ENCODE data around the gene ISM1. TPM values are rescaled to one million over a fixed set of nuclear protein-coding genes. Genes with fewer than 3 reads are reported as not detected.
A peak's percentile ranks its signal among the peaks of the same experiment; 100 is the strongest.

ISM1 gene
- total RNA-seq, 2 experiments from 2014 or later, result 0.87 to 1.1 TPM

- no peaks in the 10 kb centered on the region for H3K36me3 Mint-ChIP-seq (ENCODE audit: low read depth)
- DNase-seq (no peak), ATAC-seq (ENCODE audit: poor library complexity) (no peak)
- intact Hi-C loops (cut with DNase I, micrococcal nuclease), result loop anchor here in 1 of 2 experiments (2.0 kb wide), 1 partner anchor 46 kb away; no protein-coding TSS in a partner anchor
- Histone ChIP-seq H3K4me3 (ENCODE audit: low read length) (no peak overlapping the region), H3K9me3 (ENCODE audit: control insufficient read depth in 1 of 2, insufficient read depth in 1 of 2, low read length in 2 of 2) (no peaks in the 10 kb centered on the region), H3K27ac (ENCODE audit: low read depth in 1 of 2, low read length in 2 of 2) (no peak overlapping the region), H3K36me3 (ENCODE audit: insufficient read depth, low read length) (no peaks in the 10 kb centered on the region), H3K27me3 (ENCODE audit: control insufficient read depth in 1 of 2, insufficient read depth in 2 of 2, low read length in 2 of 2) (no peaks in the 10 kb centered on the region), H3K4me1 (ENCODE audit: insufficient read depth, low read length) (peaks cover 15% of the 10 kb centered on the region)
- ChIA-PET CTCF (interaction anchor here (0.6 to 1.0 kb wide), 3 partner anchors 64 to 177 kb away, joined by 3 to 4 read pairs (median 3); no protein-coding TSS in a partner anchor), POLR2A (interaction anchor here (0.6 to 2.1 kb wide), 2 partner anchors 39 to 140 kb away, joined by 4 to 7 read pairs; partner anchors contain the start of gene ISM1)
- no peak overlapping the region for H3K27ac Mint-ChIP-seq
- H3K4me1 Mint-ChIP-seq (ENCODE audit: low read depth), result peaks cover 39% of the 10 kb centered on the region
- H3K9me3 Mint-ChIP-seq, result no peaks in the 10 kb centered on the region
- no peak for TF ChIP-seq CTCF (IDR thresholded peaks at IDR 0.05)
- H3K4me3 Mint-ChIP-seq, result no peak overlapping the region
- no peaks in the 10 kb centered on the region for H3K27me3 Mint-ChIP-seq
Measured at GRCh38 chr20:13260650-13261279, 39.7 kb downstream of the ISM1 start.

GRCh38 chr20:13261460-13262301, 40.6 kb downstream of the ISM1 start:
- Mint-ChIP-seq H3K36me3 (ENCODE audit: low read depth) (no peaks in the 10 kb centered on the region), H3K9me3 (no peaks in the 10 kb centered on the region), H3K27me3 (no peaks in the 10 kb centered on the region), H3K27ac (no peak overlapping the region), H3K4me1 (ENCODE audit: low read depth) (peaks cover 39% of the 10 kb centered on the region), H3K4me3 (no peak overlapping the region)
- Histone ChIP-seq H3K36me3 (ENCODE audit: insufficient read depth, low read length) (no peaks in the 10 kb centered on the region), H3K4me1 (ENCODE audit: insufficient read depth, low read length) (peaks cover 15% of the 10 kb centered on the region), H3K27ac (ENCODE audit: low read depth in 1 of 2, low read length in 2 of 2) (no peak overlapping the region), H3K4me3 (ENCODE audit: low read length) (no peak overlapping the region), H3K9me3 (ENCODE audit: control insufficient read depth in 1 of 2, insufficient read depth in 1 of 2, low read length in 2 of 2) (no peaks in the 10 kb centered on the region), H3K27me3 (ENCODE audit: control insufficient read depth in 1 of 2, insufficient read depth in 2 of 2, low read length in 2 of 2) (no peaks in the 10 kb centered on the region)
- peak; percentile 45 to 84 (median 67) for DNase-seq
- ChIA-PET CTCF (interaction anchor here (0.6 to 1.2 kb wide), 10 partner anchors 14 to 143 kb away, joined by 3 to 5 read pairs (median 4); partner anchors contain the start of gene ISM1), POLR2A (interaction anchor here (0.6 to 2.1 kb wide), 4 partner anchors 9 to 141 kb away, joined by 4 to 7 read pairs (median 5); partner anchors contain the start of gene ISM1)
- peak; percentile 93 for ATAC-seq (ENCODE audit: poor library complexity)
- intact Hi-C loops (cut with DNase I, micrococcal nuclease), result loop anchor here (1.0 to 2.0 kb wide), 4 partner anchors 14 to 142 kb away; no protein-coding TSS in a partner anchor
- TF ChIP-seq CTCF (IDR thresholded peaks at IDR 0.05), result peak; percentile 73

GRCh38 chr20:13262302-13262650, 41.2 kb downstream of the ISM1 start:
- no peak for TF ChIP-seq CTCF (IDR thresholded peaks at IDR 0.05)
- DNase-seq, result no peak
- no peak for ATAC-seq (ENCODE audit: poor library complexity)
- no peak overlapping the region for H3K4me3 Mint-ChIP-seq
- peaks cover 15% of the 10 kb centered on the region for H3K4me1 ChIP-seq (ENCODE audit: insufficient read depth, low read length)
- H3K27me3 Mint-ChIP-seq, result no peaks in the 10 kb centered on the region
- ChIA-PET CTCF (interaction anchor here (0.6 to 1.2 kb wide), 9 partner anchors 14 to 143 kb away, joined by 3 to 5 read pairs (median 4); no protein-coding TSS in a partner anchor), POLR2A (interaction anchor here (1.1 to 2.1 kb wide), 3 partner anchors 10 to 41 kb away, joined by 5 to 7 read pairs (median 5); partner anchors contain the start of gene ISM1)
- H3K4me1 Mint-ChIP-seq (ENCODE audit: low read depth), result peaks cover 39% of the 10 kb centered on the region
- H3K27me3 ChIP-seq (ENCODE audit: control insufficient read depth in 1 of 2, insufficient read depth in 2 of 2, low read length in 2 of 2), result no peaks in the 10 kb centered on the region
- H3K27ac Mint-ChIP-seq, result no peak overlapping the region
- no peak overlapping the region for H3K27ac ChIP-seq (ENCODE audit: low read depth in 1 of 2, low read length in 2 of 2)
- H3K36me3 ChIP-seq (ENCODE audit: insufficient read depth, low read length), result no peaks in the 10 kb centered on the region
- H3K36me3 Mint-ChIP-seq (ENCODE audit: low read depth), result no peaks in the 10 kb centered on the region
- no peak overlapping the region for H3K4me3 ChIP-seq (ENCODE audit: low read length)
- H3K9me3 ChIP-seq (ENCODE audit: control insufficient read depth in 1 of 2, insufficient read depth in 1 of 2, low read length in 2 of 2), result no peaks in the 10 kb centered on the region
- intact Hi-C loops (cut with DNase I, micrococcal nuclease), result loop anchor here (1.0 kb wide), 3 partner anchors 15 to 143 kb away; no protein-coding TSS in a partner anchor
- no peaks in the 10 kb centered on the region for H3K9me3 Mint-ChIP-seq

Data from CD4-positive, alpha-beta T cell (primary cell).